Measurements from ENCODE around the gene ZCCHC2. TPM values are rescaled to one million over a fixed set of nuclear protein-coding genes. Genes with fewer than 3 reads are reported as not detected.
A peak's percentile ranks its signal among the peaks of the same experiment; 100 is the strongest.

ZCCHC2 gene
- total RNA-seq = 6.4 and 11.7 TPM in 2 replicates

- DNase-seq (ENCODE audit: low read depth) = peak; percentile 87
Observed at GRCh38 chr18:62522504-62523254, at the start of gene ZCCHC2. Gene ZCCHC2, plus strand, starts transcription at chr18:62523025. Its CDS starts 400 bp downstream, at chr18:62523425.

DNA sequence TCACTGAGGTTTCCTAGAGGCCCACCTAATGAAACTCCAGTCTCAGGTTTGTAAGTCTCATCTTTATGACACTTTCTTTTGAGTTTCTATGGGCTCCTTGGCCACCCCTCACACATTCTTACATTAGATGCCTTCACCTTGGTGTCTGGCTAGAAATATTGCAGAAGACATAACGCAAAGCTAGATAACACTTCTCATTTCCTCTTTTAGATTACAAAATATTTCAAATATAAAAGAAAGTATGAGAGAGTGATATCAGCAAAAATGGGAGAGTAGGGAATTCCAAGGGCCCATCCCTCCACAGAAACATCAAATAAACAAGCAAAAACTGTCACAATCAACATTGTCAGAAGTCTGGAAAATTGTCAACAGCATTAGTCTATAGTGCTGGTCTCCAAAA is 43.3 kb upstream of the ZCCHC2 start:
- DNase-seq (ENCODE audit: low read depth) = no peak

DNA sequence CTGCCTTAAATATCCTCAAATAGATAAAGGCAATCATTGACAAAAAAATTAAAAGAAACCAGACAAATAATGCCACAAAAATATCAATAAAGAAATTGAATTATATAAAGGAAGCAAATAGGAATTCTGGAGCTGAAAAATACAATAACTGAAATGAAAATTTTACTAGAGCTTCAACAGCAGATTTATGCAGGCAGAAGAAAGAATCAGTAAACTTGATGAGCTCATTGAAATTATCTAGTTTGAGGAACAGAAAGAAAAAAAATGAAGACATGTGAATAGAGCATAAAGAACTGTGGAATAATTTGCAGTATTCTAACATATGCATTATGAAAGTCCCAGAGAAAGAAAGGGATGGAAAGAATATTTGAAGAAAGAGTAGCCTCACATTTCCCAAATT is 41.9 kb upstream of the ZCCHC2 start:
- DNase-seq (ENCODE audit: low read depth) = no peak

GRCh38 chr18:62484941-62485340 is 37.9 kb upstream of the ZCCHC2 start:
- DNase-seq (ENCODE audit: low read depth) = no peak

- DNase-seq (ENCODE audit: low read depth) = peak; percentile 95
Observed at GRCh38 chr18:62485684-62486083, 37.1 kb upstream of the ZCCHC2 start.

DNA sequence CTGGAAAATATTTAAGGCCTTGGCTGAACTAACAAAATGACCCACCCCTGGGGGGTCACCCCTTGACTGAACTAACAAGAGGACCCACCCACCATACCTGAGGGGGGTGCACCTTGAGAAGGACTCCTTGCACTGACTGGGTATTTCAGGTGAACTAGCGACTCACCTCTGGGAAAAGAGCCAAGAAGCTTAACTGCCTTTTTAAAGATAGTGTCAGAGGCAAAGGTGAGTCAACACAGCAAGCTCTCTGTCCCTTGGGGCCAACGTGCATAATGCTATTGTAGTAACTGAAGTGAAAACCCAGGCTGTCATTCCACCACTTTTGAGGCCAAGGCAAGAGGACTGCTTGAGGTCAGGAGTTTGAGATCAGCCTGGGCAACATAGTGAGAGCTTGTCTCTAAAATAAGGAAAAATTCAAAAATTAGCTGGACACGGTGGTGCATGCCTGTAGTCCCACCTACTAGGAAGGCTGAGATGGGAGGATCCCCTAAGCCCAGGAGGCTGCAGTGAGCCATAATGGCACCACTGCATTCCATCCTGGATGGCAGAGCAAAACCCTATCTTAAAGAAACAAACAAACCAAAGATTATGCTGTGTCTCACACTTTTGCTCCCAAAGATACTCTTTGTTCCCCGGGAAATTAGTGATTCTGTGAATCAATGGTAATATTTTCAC is 36.4 kb upstream of the ZCCHC2 start:
- DNase-seq (ENCODE audit: low read depth) = peak; percentile 91

- DNase-seq (ENCODE audit: low read depth) = no peak
Observed at GRCh38 chr18:62487161-62487560, 35.7 kb upstream of the ZCCHC2 start.

DNA sequence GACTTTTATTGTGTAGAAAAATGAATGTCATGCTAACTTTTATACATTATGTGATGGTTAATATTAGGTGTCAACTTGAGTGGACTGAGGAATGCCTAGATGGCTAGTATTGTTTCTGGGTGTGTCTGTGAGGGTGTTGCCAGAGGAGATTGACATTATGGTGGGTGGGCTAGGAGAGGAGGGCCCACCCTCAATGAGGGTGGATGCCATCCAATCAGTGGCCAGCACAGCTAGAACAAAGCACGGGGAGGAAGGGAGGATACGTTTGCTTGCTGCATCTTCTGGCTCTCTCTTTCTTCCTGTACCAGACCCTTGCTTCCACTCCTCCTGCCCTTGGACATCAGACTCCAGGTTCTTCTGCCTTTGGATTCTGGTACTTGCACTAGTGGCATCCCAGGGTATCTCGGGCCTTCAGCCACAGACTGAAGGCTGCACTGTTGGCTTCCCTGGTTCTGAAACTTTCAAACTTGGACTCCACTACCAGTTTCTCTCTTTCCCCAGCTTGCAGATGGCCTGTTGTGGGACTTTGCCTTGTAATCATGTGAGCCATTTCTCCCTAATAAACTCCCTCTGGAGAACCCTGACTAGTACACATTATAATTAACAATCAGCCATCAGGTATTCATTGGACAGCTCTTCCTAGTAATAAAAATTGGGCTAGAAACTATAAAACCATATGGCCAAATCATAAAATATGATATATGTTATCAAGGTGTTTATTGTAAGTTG is 31.7 kb upstream of the ZCCHC2 start:
- DNase-seq (ENCODE audit: low read depth) = no peak

DNA sequence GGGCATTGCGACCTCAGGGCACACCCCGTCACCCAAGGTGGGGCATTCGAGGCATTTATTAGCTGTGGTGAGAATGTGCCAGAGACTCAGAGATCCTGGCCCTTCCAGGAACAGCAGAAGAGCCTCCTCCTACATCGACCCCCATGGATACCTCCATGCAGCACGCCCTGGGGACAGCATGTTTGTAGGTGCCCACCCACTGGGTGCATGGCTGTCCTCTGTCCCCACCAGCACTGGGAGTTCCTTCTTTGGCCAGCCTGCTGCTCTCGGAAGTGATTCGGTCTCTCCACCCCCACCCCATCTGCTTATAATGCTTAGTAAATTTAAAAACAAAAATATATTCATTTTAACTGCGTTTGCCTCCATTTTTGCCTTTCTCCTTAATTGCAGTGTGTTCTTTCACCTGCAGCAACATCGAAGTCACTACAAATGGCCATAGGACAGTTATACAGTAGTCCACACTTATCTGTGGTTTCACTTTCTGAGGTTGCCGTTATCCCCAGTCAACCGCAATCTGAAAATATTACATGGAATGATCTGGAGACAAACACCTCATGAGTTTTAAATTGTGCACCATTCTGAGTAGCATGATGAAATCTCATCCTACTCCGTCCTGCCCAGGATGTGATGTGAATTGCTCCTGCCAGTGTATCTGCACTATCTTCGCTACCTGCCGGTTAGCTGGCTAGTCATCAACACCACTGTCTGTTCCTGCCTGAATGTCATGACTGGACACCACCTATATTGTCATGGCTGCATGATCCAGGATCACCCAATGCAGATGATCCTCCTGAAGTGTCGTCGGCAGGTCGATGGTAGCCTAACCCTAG is 29.6 kb upstream of the ZCCHC2 start:
- no peak for DNase-seq (ENCODE audit: low read depth)

DNA sequence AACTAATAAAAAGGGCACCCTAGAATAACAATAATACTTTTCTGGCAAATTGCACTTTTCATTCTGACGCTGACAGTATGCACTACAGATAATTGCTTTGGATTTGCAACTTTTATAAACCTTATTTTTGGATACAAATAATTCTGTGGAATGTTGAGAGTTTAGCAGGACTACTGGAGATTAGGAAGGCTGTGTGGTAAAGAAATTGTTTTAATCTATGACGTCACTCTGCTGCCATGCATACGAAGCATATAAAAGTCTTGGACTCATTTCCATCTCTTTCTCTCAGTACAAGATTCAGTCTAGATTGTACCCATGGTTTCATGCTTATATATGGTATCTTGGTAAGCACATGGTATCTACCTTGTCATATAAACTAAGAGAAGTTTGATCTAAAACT is 28.1 kb upstream of the ZCCHC2 start:
- DNase-seq (ENCODE audit: low read depth) = no peak

DNA sequence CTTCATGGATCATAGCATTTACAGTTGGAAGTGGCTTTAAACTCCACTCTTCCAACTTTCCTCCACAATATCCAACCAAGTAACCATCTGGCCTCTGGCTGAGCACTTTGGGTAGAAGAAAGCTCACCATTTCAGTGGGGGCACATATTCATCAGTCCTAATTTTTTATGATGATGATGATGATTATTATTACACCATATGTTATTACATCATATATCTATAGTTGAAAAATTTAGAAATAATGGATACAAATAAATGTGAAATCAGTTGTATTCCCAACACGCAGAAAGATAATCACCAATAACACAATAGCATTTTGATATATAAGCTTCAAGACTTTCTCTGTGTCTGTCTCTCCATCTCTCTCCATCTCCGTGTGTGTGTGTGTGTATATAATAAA is 26.6 kb upstream of the ZCCHC2 start:
- DNase-seq (ENCODE audit: low read depth) = no peak

DNA sequence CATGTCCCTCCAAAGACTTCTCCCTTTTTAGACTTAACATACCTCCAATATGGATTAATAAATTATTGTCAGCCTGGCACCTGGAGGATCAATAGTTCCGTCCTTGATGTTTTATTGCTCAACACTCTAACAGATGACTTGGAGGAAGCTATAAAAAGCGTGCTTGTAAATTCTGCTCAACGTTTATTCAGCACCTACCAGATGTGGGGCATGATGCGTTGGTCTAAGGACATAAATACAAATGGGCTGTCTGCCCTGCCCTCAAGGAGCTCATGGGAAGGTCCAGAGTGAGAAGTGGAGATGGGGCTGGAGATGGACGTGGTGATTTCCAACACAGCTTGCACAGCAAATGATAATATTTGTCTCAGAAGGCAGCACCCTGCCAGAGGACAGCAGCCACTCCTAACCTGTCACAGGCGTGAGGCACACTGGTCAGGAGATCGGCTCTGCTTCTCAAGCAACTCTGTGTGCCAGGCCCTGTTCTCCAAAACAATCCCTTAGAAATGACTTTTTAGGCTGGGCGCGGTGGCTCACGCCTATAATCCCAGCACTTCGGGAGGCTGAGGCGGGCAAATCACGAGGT is 25.5 kb upstream of the ZCCHC2 start:
- DNase-seq (ENCODE audit: low read depth) = no peak

DNA sequence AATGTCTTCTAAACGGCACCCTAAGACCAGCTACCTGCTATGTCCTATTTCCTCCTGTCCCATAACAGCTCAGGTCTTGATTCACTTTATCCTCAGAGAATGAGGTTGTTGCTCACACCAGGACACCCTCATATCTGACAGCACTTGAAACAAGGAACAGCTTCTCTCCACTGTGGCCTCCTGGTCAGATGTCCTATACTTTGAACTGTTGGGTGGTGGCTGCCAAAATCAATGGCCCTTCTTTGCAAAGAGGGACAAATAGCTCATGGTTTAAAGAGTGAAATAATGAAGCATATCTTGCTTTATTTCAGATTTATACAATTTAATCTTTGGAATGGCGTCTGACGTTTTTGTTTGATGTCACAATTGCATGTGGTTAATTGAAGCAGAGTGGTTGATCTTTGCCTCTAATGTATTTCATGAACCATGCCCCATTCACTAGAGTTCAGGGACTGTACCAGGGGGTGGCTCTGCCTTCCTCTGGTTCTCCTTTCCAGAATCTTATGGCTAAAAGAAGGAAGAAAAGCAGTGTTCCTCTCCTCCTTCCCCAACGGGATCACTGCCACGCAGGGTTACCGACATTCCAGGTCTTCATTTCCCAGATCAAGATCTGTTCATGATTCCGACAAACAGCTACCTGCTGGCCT is 24.1 kb upstream of the ZCCHC2 start:
- DNase-seq (ENCODE audit: low read depth) = no peak

GRCh38 chr18:62499263-62499650 is 23.6 kb upstream of the ZCCHC2 start:
- no peak for DNase-seq (ENCODE audit: low read depth)

DNA sequence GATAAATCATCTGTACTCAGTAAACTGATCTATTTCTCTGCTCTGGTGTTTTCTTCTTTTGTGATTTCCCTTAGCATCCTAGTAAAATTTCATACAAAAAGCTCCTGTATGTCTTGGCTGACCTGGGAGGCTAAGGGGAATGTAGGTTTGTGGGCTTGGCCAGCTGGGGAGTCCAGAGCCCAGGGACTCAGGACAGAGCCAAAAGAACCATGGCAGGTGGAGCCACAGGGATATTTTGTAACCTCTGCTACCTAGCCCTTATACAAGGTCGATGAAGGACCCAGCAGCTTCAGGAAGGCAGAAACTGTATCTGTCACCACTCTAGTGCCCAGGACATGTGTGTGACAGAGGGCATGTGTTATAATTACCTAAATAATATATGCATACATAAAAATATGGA is 22.7 kb upstream of the ZCCHC2 start:
- DNase-seq (ENCODE audit: low read depth) = no peak

DNA sequence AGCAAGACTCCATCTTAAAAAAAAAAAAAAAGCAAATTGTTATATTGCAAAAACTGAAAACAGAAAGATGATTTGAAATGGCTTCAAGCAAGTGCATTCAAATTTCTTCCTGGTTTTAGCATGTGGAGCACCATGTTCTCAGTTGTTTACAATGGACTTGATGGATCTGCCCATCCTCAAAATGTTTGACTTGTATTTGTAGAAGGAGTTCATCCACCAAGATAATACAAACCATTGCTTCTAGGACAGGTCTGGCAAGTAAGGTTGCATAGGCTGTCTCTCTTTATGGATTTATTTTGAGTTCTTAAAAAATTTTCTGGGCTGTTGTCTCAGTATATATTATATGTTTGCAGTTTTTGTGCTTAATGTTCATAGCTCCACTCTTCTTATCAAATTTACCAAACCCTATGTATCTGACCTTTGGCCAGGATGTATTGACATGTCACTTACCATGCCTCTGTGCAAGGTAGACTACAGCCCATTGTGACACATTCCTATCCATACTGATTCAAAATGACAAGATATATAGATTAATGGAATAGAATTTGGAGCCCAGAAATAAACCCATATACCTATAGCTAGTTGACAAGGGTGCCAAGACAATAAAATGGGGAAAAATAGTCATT is 21.7 kb upstream of the ZCCHC2 start:
- DNase-seq (ENCODE audit: low read depth) = no peak

DNA sequence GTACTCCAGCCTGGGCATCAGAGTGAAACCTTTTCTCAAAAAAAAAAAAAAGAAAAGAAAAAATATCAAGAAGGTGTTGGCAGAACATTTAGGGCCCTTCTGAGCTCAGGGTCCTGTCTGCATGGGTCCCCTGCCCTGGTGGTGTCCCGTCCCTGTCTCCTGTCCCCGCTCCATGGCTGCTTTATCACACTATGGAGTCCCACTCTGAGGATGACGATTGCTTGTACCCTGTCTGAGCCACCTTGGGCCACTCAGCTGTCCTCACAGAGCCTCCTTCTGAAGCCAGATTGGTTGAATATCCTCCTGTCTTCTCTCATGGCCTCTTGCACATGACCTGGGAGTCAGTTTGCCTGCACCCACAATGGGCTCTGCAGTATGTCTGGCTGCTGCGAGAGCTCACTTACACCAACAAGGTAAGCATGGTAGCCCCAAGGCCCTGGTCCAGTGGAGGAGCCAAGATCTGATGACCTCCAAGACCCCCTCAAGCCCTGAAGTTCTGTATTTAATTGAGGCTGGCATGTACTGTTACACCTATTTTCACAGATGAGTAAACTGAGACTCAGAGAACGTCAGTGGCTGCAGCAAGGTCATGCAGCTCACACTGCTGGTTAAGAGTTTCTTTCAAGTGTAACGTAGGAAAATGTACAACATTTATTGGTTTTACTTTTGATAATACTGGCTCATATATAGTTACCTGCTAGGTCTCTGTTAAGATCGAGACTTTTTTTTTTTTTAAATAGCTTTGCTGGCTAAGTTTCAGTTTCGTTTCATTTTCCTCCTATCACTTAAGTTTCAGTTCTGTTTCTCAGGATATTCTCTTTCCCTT is 16.9 kb upstream of the ZCCHC2 start:
- peak; percentile 55 for DNase-seq (ENCODE audit: low read depth)

GRCh38 chr18:62506495-62507143 is 16.2 kb upstream of the ZCCHC2 start:
- DNase-seq (ENCODE audit: low read depth) = no peak

DNA sequence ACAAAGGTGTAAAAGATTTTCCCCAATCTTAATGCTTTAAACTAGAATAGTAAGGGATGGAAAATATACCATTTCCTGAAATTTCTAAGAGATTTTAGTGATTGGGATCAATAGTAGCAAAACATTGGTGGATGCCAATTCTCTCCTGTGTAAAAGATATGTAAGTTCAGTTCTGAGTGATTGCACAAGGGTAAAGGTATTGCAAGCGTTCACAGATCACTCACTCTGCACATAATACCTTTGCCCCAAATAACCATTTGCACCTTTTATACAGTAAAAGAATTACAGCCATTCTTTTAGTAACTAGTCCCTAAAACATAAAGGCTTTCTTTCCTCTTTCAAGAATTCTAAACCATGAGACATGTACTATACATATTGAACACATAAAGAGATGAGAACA is 13.0 kb upstream of the ZCCHC2 start:
- DNase-seq (ENCODE audit: low read depth) = no peak
